Pancreas (tissue), 10 donors: ENCODE data around the gene ARSB. TPM values are rescaled to one million over a fixed set of nuclear protein-coding genes. Genes with fewer than 3 reads are reported as not detected.

ENCODE experiments used
- ATAC-seq, 4 donors: fragments of 200-7000 bp; cut with Tn5 transposase; one replicate each; pipeline versions ENCODE4 v1.8.0 to v1.9.1; 2020; ENCODE audit warnings: mild to moderate bottlenecking in 4 of 4, moderate library complexity in 4 of 4
- DNase-seq, 6 donors: peaks; one replicate each; pipeline ENCODE4 v3.0.0-alpha.2; 2020
- FAIRE-seq: peaks from 2 replicates; lab custom pipeline; 2012; peaks lifted over from hg19 to GRCh38; lab: Jason Lieb, UNC
- H3K27ac ChIP-seq, 4 donors: fragments of 200-600 bp; sonication (generic); 1 replicate in 3 of 4; 2 replicates in 1 of 4; pipeline versions ENCODE4 v1.5.0 to v1.8.0; 2020
- H3K27me3 ChIP-seq, 4 donors: fragments of 200-600 bp; one replicate each; pipeline ENCODE4 v1.8.0; 2021
- H3K36me3 ChIP-seq, 3 donors: fragments of 200-600 bp; sonication (generic) in 1 of 3; one replicate each; pipeline versions ENCODE4 v1.5.0 to v1.8.0; 2020 to 2021
- H3K4me1 ChIP-seq, 3 donors: fragments of 200-600 bp; one replicate each; pipeline ENCODE4 v1.8.0; 2021
- H3K4me3 ChIP-seq, 4 donors: fragments of 200-600 bp; sonication (generic) in 2 of 4; one replicate each; pipeline versions ENCODE4 v1.5.0 to v1.8.0; 2020 to 2021
- H3K9me3 ChIP-seq, 4 donors: fragments of 200-600 bp; one replicate each; pipeline ENCODE4 v1.8.0; 2021
- CTCF ChIP-seq, 4 donors: fragments of 200-600 bp; sonication (generic) in 3 of 4; IDR thresholded peaks; one replicate each; pipeline versions ENCODE4 v1.5.0 to v1.8.0; 2021; ENCODE audit warnings: antibody characterized with exemption in 4 of 4
- WGBS, 2 donors: extraction: QIAGEN DNeasy Blood & Tissue Kit; methylation state at CpG; one replicate each; pipeline ENCODE4 v1.1.7; 2013; 5-methylcytosine and 5-hydroxymethylcytosine counted together
- intact Hi-C, 3 donors: fragments of 100-400 bp; cut with DNase I; formaldehyde crosslinking; loops; one replicate each; pipeline versions ENCODE4 v1.11.1 to v1.14.2; 2022
- polyA plus RNA-seq, 2 donors: library from polyadenylated mRNA; stranded (reverse); fragments of 200-250 nt; gene quantifications; one replicate each; pipeline ENCODE4 v1.2.3, GENCODE V29; 2013
- total RNA-seq, 6 donors: library from RNA; stranded (reverse); fragmentation: NEBNext Ultra II Directional in 4 of 6; extraction: Animal tissue kit (Norgen Biotek cat#: 25700) in 4 of 6; gene quantifications; one replicate each; pipeline versions ENCODE4 v1.2.1 to v1.2.4, GENCODE V29; 2021 to 2023
- donor health status: healthy with polysubstance abuse.
- donor health status: DM: no; HTN: no; CAD: no; lungs with moderate emphysema.
- donor health status: DM: no; HTN: no; CAD: no.
- donor health status: control.
- donor health status: control.
- donor health status: Bipolar disorder and iron deficiency.
- donor health status: DM: yes; HTN: yes; CAD: no.
- donor health status: DM: no; HTN: no; CAD: no.
- donor health status: DM: no; HTN: no; CAD: no.
- donor health status: DM: yes; HTN: yes; CAD: no.

The ARSB gene
- total and polyA plus RNA-seq, 8 donors, result 1.6 to 11.5 (median 5.8) TPM

- peak in 1 of 4 donors; percentile 55 for ATAC-seq
- no peak for FAIRE-seq
- intact Hi-C loops, result loop anchor here in 1 of 3 donors (10.0 kb wide), 1 partner anchor 94 kb away; no protein-coding TSS in a partner anchor
Measured at GRCh38 chr5:79030663-79031484, 45.8 kb upstream of the ARSB start.

GRCh38 chr5:79025054-79025472, 40.0 kb upstream of the ARSB start:
- Histone ChIP-seq H3K27me3 (no peaks in the 10 kb centered on the region), H3K4me3 (peak overlapping the region in 3 of 4 donors; percentile 1 to 30 (median 24)), H3K9me3 (no peaks in the 10 kb centered on the region), H3K27ac (no peak overlapping the region), H3K4me1 (no peaks in the 10 kb centered on the region), H3K36me3 (no peaks in the 10 kb centered on the region)
- FAIRE-seq (peak; percentile 87), ATAC-seq (peak; percentile 76 to 89 (median 82)), DNase-seq (peak; percentile 47 to 86 (median 66))
- intact Hi-C loops, result loop anchor here in 2 of 3 donors (10.0 kb wide), 2 partner anchors 110 to 440 kb away; no protein-coding TSS in a partner anchor
- 4 to 5% methylated on average over 13 of the region's 13 CpGs for WGBS, 2 donors
- peak; percentile 72 to 93 (median 84) for TF ChIP-seq CTCF (IDR thresholded peaks at IDR 0.05)

More at GRCh38 chr5:79030663-79031484, 45.8 kb upstream of the ARSB start:
- no peak for DNase-seq
- no peak overlapping the region for H3K4me3 ChIP-seq
- no peak for TF ChIP-seq CTCF (IDR thresholded peaks at IDR 0.05)
- H3K27ac ChIP-seq, result no peak overlapping the region
- H3K27me3 ChIP-seq, result no peaks in the 10 kb centered on the region
- WGBS, 2 donors, result 65 to 74% methylated on average over 11 of the region's 11 CpGs
- H3K36me3 ChIP-seq, result no peaks in the 10 kb centered on the region
- no peaks in the 10 kb centered on the region for H3K4me1 ChIP-seq
- no peaks in the 10 kb centered on the region for H3K9me3 ChIP-seq

- no peaks in the 10 kb centered on the region for H3K36me3 ChIP-seq
- FAIRE-seq (no peak), DNase-seq (no peak), ATAC-seq (no peak)
- H3K4me1 ChIP-seq, result no peaks in the 10 kb centered on the region
- no peaks in the 10 kb centered on the region for H3K9me3 ChIP-seq
- intact Hi-C loops, result loop anchor here in 2 of 3 donors (5.0 to 10.0 kb wide), 3 partner anchors 103 to 441 kb away; no protein-coding TSS in a partner anchor
- no peak overlapping the region for H3K27ac ChIP-seq
- H3K4me3 ChIP-seq, result no peak overlapping the region
- TF ChIP-seq CTCF (IDR thresholded peaks at IDR 0.05), result no peak
- no peaks in the 10 kb centered on the region for H3K27me3 ChIP-seq
- WGBS, 2 donors, result 81 to 90% methylated on average over 1 of the region's 1 CpG
Measured at GRCh38 chr5:79023947-79024346, 38.8 kb upstream of the ARSB start.

- no peaks in the 10 kb centered on the region for H3K9me3 ChIP-seq
- no peak for FAIRE-seq
Measured at GRCh38 chr5:79023348-79023747, 38.2 kb upstream of the ARSB start.

More at GRCh38 chr5:79023348-79023747, 38.2 kb upstream of the ARSB start:
- TF ChIP-seq CTCF (IDR thresholded peaks at IDR 0.05), result no peak
- no peaks in the 10 kb centered on the region for H3K36me3 ChIP-seq
- no peaks in the 10 kb centered on the region for H3K27me3 ChIP-seq
- intact Hi-C loops, result loop anchor here in 2 of 3 donors (5.0 to 10.0 kb wide), 3 partner anchors 104 to 441 kb away; no protein-coding TSS in a partner anchor
- H3K4me3 ChIP-seq, result no peak overlapping the region
- H3K4me1 ChIP-seq, result no peaks in the 10 kb centered on the region
- ATAC-seq (no peak), DNase-seq (no peak)
- WGBS, 2 donors, result 78 to 93% methylated on average over 1 of the region's 1 CpG
- H3K27ac ChIP-seq, result no peak overlapping the region
